OCI-M2 (cell line): ENCODE measurements around the gene L3MBTL4.
"Not testable (repeated sequence)": the region's sequence is repeated elsewhere in the genome, so short reads cannot be mapped to it uniquely, and the experiment has no call there.

Experiments used
- DNase-seq: peaks from one replicate; lab custom pipeline; 2025; ENCODE audit not compliant: unreplicated experiment; lab: John Stamatoyannopoulos, UW

Gene L3MBTL4

GRCh38 chr18:6414723-6415417 lies at the start of gene L3MBTL4:
TSS of gene L3MBTL4 (minus strand) at chr18:6414911. CDS start at chr18:6311625, 103,286 bp downstream.
- no peak for DNase-seq

- DNase-seq: no peak
Observed at GRCh38 chr18:6452194-6452593, 37.5 kb upstream of the L3MBTL4 start.

GRCh38 chr18:6449213-6449612 lies 34.5 kb upstream of the L3MBTL4 start:
- DNase-seq: no peak

- DNase-seq: no peak
Observed at GRCh38 chr18:6444466-6445228, 29.9 kb upstream of the L3MBTL4 start.

GRCh38 chr18:6441200-6441599 lies 26.5 kb upstream of the L3MBTL4 start:
- no peak for DNase-seq

- DNase-seq: no peak
Observed at GRCh38 chr18:6437937-6438818, 23.5 kb upstream of the L3MBTL4 start.

- DNase-seq: no peak
Observed at GRCh38 chr18:6435731-6436130, 21.0 kb upstream of the L3MBTL4 start.

- no peak for DNase-seq
Observed at GRCh38 chr18:6434987-6435709, 20.4 kb upstream of the L3MBTL4 start.

GRCh38 chr18:6434481-6434880 lies 19.8 kb upstream of the L3MBTL4 start:
- no peak for DNase-seq

GRCh38 chr18:6431659-6432318 lies 17.1 kb upstream of the L3MBTL4 start:
- no peak for DNase-seq

GRCh38 chr18:6428851-6429395 lies 14.2 kb upstream of the L3MBTL4 start:
- no peak for DNase-seq

GRCh38 chr18:6427286-6427685 lies 12.6 kb upstream of the L3MBTL4 start:
- no peak for DNase-seq

- no peak for DNase-seq
Observed at GRCh38 chr18:6423289-6423688, 8.6 kb upstream of the L3MBTL4 start.

GRCh38 chr18:6414118-6414722 lies 491 bp downstream of the L3MBTL4 start:
- DNase-seq: no peak

GRCh38 chr18:6413579-6414117 lies 1.1 kb downstream of the L3MBTL4 start:
- no peak for DNase-seq

GRCh38 chr18:6412933-6413472 lies 1.7 kb downstream of the L3MBTL4 start:
- no peak for DNase-seq

- DNase-seq: no peak
Observed at GRCh38 chr18:6411382-6411781, 3.3 kb downstream of the L3MBTL4 start.

GRCh38 chr18:6409933-6410332 lies 4.8 kb downstream of the L3MBTL4 start:
- DNase-seq: no peak

- DNase-seq: not testable (repeated sequence)
Observed at GRCh38 chr18:6408543-6408942, 6.2 kb downstream of the L3MBTL4 start.
